WTC11 (cell line): Measurements from ENCODE around the gene CD80. TPM values are rescaled to one million over a fixed set of nuclear protein-coding genes. Genes with fewer than 3 reads are reported as not detected.

Source experiments
- ATAC-seq: fragments of 200-7000 bp; cut with Tn5 transposase; 2 replicates; pipeline ENCODE4 v1.10.0; 2021; ENCODE audit warnings: mild to moderate bottlenecking, moderate library complexity
- CTCF ChIA-PET: fragments of 300-600 bp; sonication (Branson Sonifier 250); formaldehyde crosslinking; loops from one replicate; lab custom pipeline; 2021; ENCODE audit warnings: antibody characterized with exemption; lab: Charles Lee
- POLR2A ChIA-PET: fragments of 350-600 bp; sonication (Branson Sonifier 250); formaldehyde crosslinking; loops from one replicate; lab custom pipeline; 2021; ENCODE audit warnings: antibody characterized with exemption; lab: Charles Lee
- DNase-seq: peaks from one replicate; pipeline ENCODE4 v3.0.0; 2021; ENCODE audit warnings: low spot score
- H3K27ac Mint-ChIP-seq: 2 replicates; pipeline ENCODE4 v1.8.0; 2021; ENCODE audit warnings: mixed read lengths
- H3K27me3 Mint-ChIP-seq: 2 replicates; pipeline ENCODE4 v1.8.0; 2021; ENCODE audit warnings: low read depth, mild to moderate bottlenecking, moderate library complexity, mixed read lengths
- H3K36me3 Mint-ChIP-seq: 2 replicates; pipeline ENCODE4 v1.8.0; 2021; ENCODE audit warnings: mixed read lengths
- H3K4me1 Mint-ChIP-seq: 2 replicates; pipeline ENCODE4 v1.8.0; 2022; ENCODE audit warnings: mixed read lengths
- H3K4me3 Mint-ChIP-seq: 2 replicates; pipeline ENCODE4 v1.8.0; 2021; ENCODE audit warnings: mild to moderate bottlenecking, moderate library complexity, mixed read lengths
- H3K9me3 Mint-ChIP-seq: 2 replicates; pipeline ENCODE4 v1.8.0; 2021; ENCODE audit warnings: mixed read lengths
- AFF4 ChIP-seq: sonication (generic); formaldehyde crosslinking; IDR thresholded peaks from 2 replicates; pipeline ENCODE4 v1.8.1; 2023; ENCODE audit warnings: mild to moderate bottlenecking, missing genetic modification reagents, borderline replicate concordance
- AR ChIP-seq: fragments of 250-450 bp; sonication (Bioruptor Pico); IDR thresholded peaks from 2 replicates; pipeline ENCODE4 v1.9.0; 2021; ENCODE audit warnings: mild to moderate bottlenecking
- CDX4 ChIP-seq: fragments of 250-450 bp; sonication (Bioruptor Pico); IDR thresholded peaks from 2 replicates; pipeline ENCODE4 v1.9.0; 2021; ENCODE audit warnings: moderate library complexity, mild to moderate bottlenecking, inconsistent platforms, borderline replicate concordance
- E2F5 ChIP-seq: sonication (generic); formaldehyde crosslinking; IDR thresholded peaks from 2 replicates; pipeline ENCODE4 v1.8.1; 2022; ENCODE audit warnings: mild to moderate bottlenecking, moderate library complexity, missing genetic modification reagents
- ETV6 ChIP-seq: sonication (generic); formaldehyde crosslinking; IDR thresholded peaks from 2 replicates; pipeline ENCODE4 v1.8.1; 2022; ENCODE audit warnings: mild to moderate bottlenecking, missing genetic modification reagents
- FOXJ3 ChIP-seq: sonication (generic); formaldehyde crosslinking; IDR thresholded peaks from 2 replicates; pipeline ENCODE4 v1.9.0; 2021; ENCODE audit warnings: missing genetic modification reagents, mild to moderate bottlenecking, borderline replicate concordance
- GRHL2 ChIP-seq: fragments of 250-450 bp; sonication (Bioruptor Pico); IDR thresholded peaks from 2 replicates; pipeline ENCODE4 v1.8.0; 2022; ENCODE audit warnings: mild to moderate bottlenecking, moderate library complexity; ENCODE audit not compliant: insufficient replicate concordance, severe bottlenecking
- JAZF1 ChIP-seq: fragments of 250-450 bp; sonication (Bioruptor Pico); IDR thresholded peaks from 2 replicates; pipeline ENCODE4 v1.9.0; 2021; ENCODE audit warnings: moderate library complexity, mild to moderate bottlenecking, inconsistent platforms
- MLX ChIP-seq: sonication (generic); formaldehyde crosslinking; IDR thresholded peaks from 2 replicates; pipeline ENCODE4 v1.8.1; 2023; ENCODE audit warnings: mild to moderate bottlenecking, missing genetic modification reagents, moderate library complexity
- NFATC4 ChIP-seq: fragments of 250-450 bp; sonication (Bioruptor Pico); IDR thresholded peaks from 2 replicates; pipeline ENCODE4 v1.9.0; 2021; ENCODE audit warnings: mild to moderate bottlenecking
- NFE2L1 ChIP-seq: sonication (generic); formaldehyde crosslinking; IDR thresholded peaks from 2 replicates; pipeline ENCODE4 v1.8.1; 2023; ENCODE audit warnings: missing genetic modification reagents
- NR1H2 ChIP-seq: sonication (generic); formaldehyde crosslinking; IDR thresholded peaks from 2 replicates; pipeline ENCODE4 v1.9.0; 2021; ENCODE audit warnings: mild to moderate bottlenecking, moderate library complexity, missing genetic modification reagents
- NR2C2 ChIP-seq: sonication (generic); formaldehyde crosslinking; IDR thresholded peaks from 2 replicates; pipeline ENCODE4 v1.8.0; 2022; ENCODE audit warnings: mild to moderate bottlenecking, missing genetic modification reagents
- TEAD4 ChIP-seq: sonication (generic); formaldehyde crosslinking; IDR thresholded peaks from 2 replicates; pipeline ENCODE4 v1.8.0; 2022; ENCODE audit warnings: mild to moderate bottlenecking, missing genetic modification reagents
- ZNF263 ChIP-seq: sonication (generic); formaldehyde crosslinking; IDR thresholded peaks from 2 replicates; pipeline ENCODE4 v1.8.1; 2022; ENCODE audit warnings: low read depth, mild to moderate bottlenecking, moderate library complexity, missing genetic modification reagents
- ZNF281 ChIP-seq: sonication (generic); formaldehyde crosslinking; IDR thresholded peaks from 2 replicates; pipeline ENCODE4 v1.8.0; 2023; ENCODE audit warnings: mild to moderate bottlenecking, missing genetic modification reagents
- total RNA-seq: library from RNA; stranded (reverse); gene quantifications from 3 replicates; pipeline ENCODE4 v1.2.3, GENCODE V29; 2021
- TF ChIP-seq, protein P1 (sequence below): sonication (generic); formaldehyde crosslinking; IDR thresholded peaks from 2 replicates; pipeline ENCODE4 v1.8.1; 2023; ENCODE audit warnings: mild to moderate bottlenecking, missing genetic modification reagents
- TF ChIP-seq, protein P2 (sequence below): sonication (generic); formaldehyde crosslinking; IDR thresholded peaks from 2 replicates; pipeline ENCODE4 v1.8.1; 2023; ENCODE audit warnings: mild to moderate bottlenecking, missing genetic modification reagents

Gene CD80
- total RNA-seq, 1 experiment from 2014 or later = 0.24 TPM

DNA sequence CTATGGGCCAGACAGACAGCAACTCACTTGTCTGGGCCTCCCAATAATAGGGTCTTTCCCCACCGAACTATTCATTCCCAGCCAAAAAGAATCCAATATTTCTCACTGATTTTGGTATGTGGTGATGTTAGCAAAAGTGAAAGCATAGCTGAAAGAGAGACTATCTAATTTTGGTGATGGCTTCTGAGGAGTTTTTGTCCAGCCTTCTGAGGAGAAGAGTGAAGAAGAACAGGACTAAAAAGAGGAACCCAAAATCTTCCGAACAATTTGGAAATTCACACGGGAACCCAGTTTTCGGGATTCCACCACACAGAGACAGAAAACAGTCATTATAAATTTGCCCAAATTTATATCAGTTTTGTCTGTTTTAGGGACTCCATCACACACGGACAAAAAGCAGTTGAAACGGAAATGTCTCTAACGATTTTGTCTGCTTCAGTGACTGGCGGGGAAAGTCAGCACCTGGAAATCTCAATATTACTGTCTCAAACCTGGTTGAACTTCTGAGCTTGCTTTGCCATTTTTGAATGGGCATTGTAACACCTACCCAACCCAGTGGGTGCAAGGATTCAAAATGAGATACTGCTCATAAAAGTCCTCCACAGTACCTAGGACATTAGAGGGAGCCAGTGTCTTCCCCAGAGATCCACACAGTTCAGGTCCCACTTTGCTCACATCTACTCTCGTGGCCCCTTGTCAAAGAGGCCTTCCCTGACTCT is 9.1 kb downstream of the CD80 start (continued):
- TF ChIP-seq, protein P1, sequence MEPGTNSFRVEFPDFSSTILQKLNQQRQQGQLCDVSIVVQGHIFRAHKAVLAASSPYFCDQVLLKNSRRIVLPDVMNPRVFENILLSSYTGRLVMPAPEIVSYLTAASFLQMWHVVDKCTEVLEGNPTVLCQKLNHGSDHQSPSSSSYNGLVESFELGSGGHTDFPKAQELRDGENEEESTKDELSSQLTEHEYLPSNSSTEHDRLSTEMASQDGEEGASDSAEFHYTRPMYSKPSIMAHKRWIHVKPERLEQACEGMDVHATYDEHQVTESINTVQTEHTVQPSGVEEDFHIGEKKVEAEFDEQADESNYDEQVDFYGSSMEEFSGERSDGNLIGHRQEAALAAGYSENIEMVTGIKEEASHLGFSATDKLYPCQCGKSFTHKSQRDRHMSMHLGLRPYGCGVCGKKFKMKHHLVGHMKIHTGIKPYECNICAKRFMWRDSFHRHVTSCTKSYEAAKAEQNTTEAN (CRISPR knock-in tag) = no peak
- no peak for TF ChIP-seq AR (CRISPR knock-in tag)
- no peak for TF ChIP-seq JAZF1 (CRISPR knock-in tag)
- TF ChIP-seq NR1H2 (CRISPR knock-in tag) = no peak
- no peak for TF ChIP-seq TEAD4 (CRISPR knock-in tag)
- TF ChIP-seq ZNF263 (CRISPR knock-in tag) = no peak
- no peak for TF ChIP-seq MLX (CRISPR knock-in tag)
- TF ChIP-seq CDX4 (CRISPR knock-in tag) = no peak
- TF ChIP-seq NFE2L1 (CRISPR knock-in tag) = no peak
- TF ChIP-seq E2F5 = no peak
- no peak for TF ChIP-seq FOXJ3
- TF ChIP-seq NR2C2 = no peak

DNA sequence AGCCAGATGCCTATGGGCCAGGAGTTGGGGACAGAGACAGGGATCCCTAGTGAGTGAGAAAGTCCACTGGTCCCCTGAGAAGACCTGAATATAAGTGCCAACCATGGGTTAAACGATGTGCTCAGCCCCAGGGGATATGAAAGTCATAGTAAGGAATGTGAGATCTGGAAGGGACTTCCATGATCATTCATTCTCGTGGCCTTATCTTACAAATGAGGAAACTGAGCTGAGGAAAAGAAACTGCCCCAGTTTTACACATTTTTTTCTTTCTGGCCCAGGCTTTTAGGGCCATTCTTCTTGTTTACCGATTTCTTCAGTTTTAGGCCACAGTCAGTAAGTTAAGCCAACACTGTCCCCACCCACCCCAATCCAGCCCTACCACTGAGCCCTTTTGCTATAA is 11.1 kb downstream of the CD80 start:
- ChIA-PET POLR2A (no interaction called here), CTCF (no interaction called here)
- TF ChIP-seq NFATC4 = no peak
- no peak for TF ChIP-seq CDX4 (CRISPR knock-in tag)
- no peak for TF ChIP-seq AFF4 (CRISPR knock-in tag)
- no peak for TF ChIP-seq ETV6 (CRISPR knock-in tag)
- TF ChIP-seq ZNF281 (CRISPR knock-in tag) = no peak
- TF ChIP-seq MLX (CRISPR knock-in tag) = no peak
- TF ChIP-seq, protein P2, sequence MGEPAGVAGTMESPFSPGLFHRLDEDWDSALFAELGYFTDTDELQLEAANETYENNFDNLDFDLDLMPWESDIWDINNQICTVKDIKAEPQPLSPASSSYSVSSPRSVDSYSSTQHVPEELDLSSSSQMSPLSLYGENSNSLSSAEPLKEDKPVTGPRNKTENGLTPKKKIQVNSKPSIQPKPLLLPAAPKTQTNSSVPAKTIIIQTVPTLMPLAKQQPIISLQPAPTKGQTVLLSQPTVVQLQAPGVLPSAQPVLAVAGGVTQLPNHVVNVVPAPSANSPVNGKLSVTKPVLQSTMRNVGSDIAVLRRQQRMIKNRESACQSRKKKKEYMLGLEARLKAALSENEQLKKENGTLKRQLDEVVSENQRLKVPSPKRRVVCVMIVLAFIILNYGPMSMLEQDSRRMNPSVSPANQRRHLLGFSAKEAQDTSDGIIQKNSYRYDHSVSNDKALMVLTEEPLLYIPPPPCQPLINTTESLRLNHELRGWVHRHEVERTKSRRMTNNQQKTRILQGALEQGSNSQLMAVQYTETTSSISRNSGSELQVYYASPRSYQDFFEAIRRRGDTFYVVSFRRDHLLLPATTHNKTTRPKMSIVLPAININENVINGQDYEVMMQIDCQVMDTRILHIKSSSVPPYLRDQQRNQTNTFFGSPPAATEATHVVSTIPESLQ (CRISPR knock-in tag) = no peak
- no peak for TF ChIP-seq GRHL2

More for the DNA sequence above, 11.1 kb downstream of the CD80 start:
- Mint-ChIP-seq H3K4me3 (no peak overlapping the region), H3K27me3 (no peaks in the 10 kb centered on the region), H3K27ac (no peak overlapping the region), H3K9me3 (no peaks in the 10 kb centered on the region), H3K36me3 (no peaks in the 10 kb centered on the region), H3K4me1 (peaks cover 6% of the 10 kb centered on the region; the same call in 1 of the 2 replicates)
- DNase-seq = no peak
- no peak for ATAC-seq
